Brain microvascular endothelial cell (primary cell): ENCODE measurements around the gene CARD10.
A peak's percentile ranks its signal among the peaks of the same experiment; 100 is the strongest.

ENCODE experiments used
- DNase-seq: peaks from one replicate; pipeline ENCODE4 v3.0.0-alpha.2; 2020
- H3K27ac ChIP-seq: fragments of 250-450 bp; sonication (Bioruptor Pico); 2 replicates; pipeline ENCODE4 v1.5.1; 2020; ENCODE audit warnings: mild to moderate bottlenecking, moderate library complexity
- H3K27me3 ChIP-seq: fragments of 250-450 bp; sonication (Bioruptor Pico); replicated peaks from 2 replicates; pipeline ENCODE4 v1.5.1; 2020; ENCODE audit warnings: mild to moderate bottlenecking
- H3K36me3 ChIP-seq: fragments of 250-450 bp; sonication (Bioruptor Pico); replicated peaks from 2 replicates; pipeline ENCODE4 v1.5.1; 2020; ENCODE audit warnings: mild to moderate bottlenecking
- H3K4me3 ChIP-seq: 2 replicates; pipeline ENCODE4 v1.5.1; 2011; ENCODE audit warnings: low read depth, mild to moderate bottlenecking, control low read depth, low read length, moderate library complexity
- CTCF ChIP-seq: IDR thresholded peaks from 2 replicates; pipeline ENCODE4 v1.5.1; 2011; ENCODE audit warnings: low read depth, mild to moderate bottlenecking, moderate library complexity, low read length, control low read depth, inconsistent platforms; ENCODE audit errors: missing control alignments
- in situ Hi-C: cut with HindIII; loops from 2 replicates; pipeline ENCODE4 v1.10.0; 2017; ENCODE audit warnings: low sequenced_read_pairs, low pct_ligation_motif_present

Gene CARD10

GRCh38 chr22:37565830-37566229 is 46.6 kb upstream of the CARD10 start:
- no peak overlapping the region for H3K4me3 ChIP-seq
- DNase-seq = no peak
- H3K36me3 ChIP-seq = peaks cover 47% of the 10 kb centered on the region
- H3K27me3 ChIP-seq = no peaks in the 10 kb centered on the region
- in situ Hi-C loops = no loop called here
- no peak for TF ChIP-seq CTCF
- no peak overlapping the region for H3K27ac ChIP-seq

- in situ Hi-C loops = no loop called here
- peak; percentile 29 for TF ChIP-seq CTCF
- Histone ChIP-seq H3K36me3 (peaks cover 44% of the 10 kb centered on the region), H3K27me3 (no peaks in the 10 kb centered on the region), H3K4me3 (peak overlapping the region; percentile 25), H3K27ac (peak overlapping the region; percentile 96)
- no peak for DNase-seq
Observed at GRCh38 chr22:37564111-37564711, 45.0 kb upstream of the CARD10 start.

GRCh38 chr22:37563153-37564081 is 44.2 kb upstream of the CARD10 start:
- Histone ChIP-seq H3K4me3 (peak overlapping the region; percentile 25), H3K27ac (peak overlapping the region; percentile 96), H3K27me3 (no peaks in the 10 kb centered on the region), H3K36me3 (peaks cover 36% of the 10 kb centered on the region)
- TF ChIP-seq CTCF = no peak
- in situ Hi-C loops = no loop called here
- DNase-seq = peak; percentile 96

GRCh38 chr22:37562049-37562875 is 43.0 kb upstream of the CARD10 start:
- Histone ChIP-seq H3K27me3 (no peaks in the 10 kb centered on the region), H3K4me3 (peak overlapping the region; percentile 82), H3K27ac (peak overlapping the region; percentile 96), H3K36me3 (peaks cover 27% of the 10 kb centered on the region)
- DNase-seq = no peak
- TF ChIP-seq CTCF = no peak
- in situ Hi-C loops = no loop called here

GRCh38 chr22:37561212-37562048 is 42.2 kb upstream of the CARD10 start:
- peak; percentile 87 for DNase-seq
- peak overlapping the region; percentile 96 for H3K27ac ChIP-seq
- H3K36me3 ChIP-seq = peaks cover 18% of the 10 kb centered on the region
- H3K4me3 ChIP-seq = peak overlapping the region; percentile 82
- H3K27me3 ChIP-seq = no peaks in the 10 kb centered on the region
- in situ Hi-C loops = no loop called here
- peak; percentile 93 for TF ChIP-seq CTCF
